Subcutaneous abdominal adipose tissue (tissue), 5 donors: ENCODE results near the gene INPPL1.

Experiments used
- H3K27ac ChIP-seq: one replicate; pipeline ENCODE4 v1.7.0; 2013; ENCODE audit warnings: low read depth, mild to moderate bottlenecking, inconsistent platforms, low read length, moderate library complexity
- H3K27me3 ChIP-seq, 5 donors: one replicate each; pipeline ENCODE4 v1.7.0; 2013; ENCODE audit warnings: low read length in 5 of 5, inconsistent platforms in 1 of 5; ENCODE audit not compliant: control insufficient read depth in 5 of 5, insufficient read depth in 4 of 5
- H3K36me3 ChIP-seq, 5 donors: one replicate each; pipeline ENCODE4 v1.7.0; 2013; ENCODE audit warnings: low read length in 5 of 5; ENCODE audit not compliant: control insufficient read depth in 5 of 5, insufficient read depth in 5 of 5
- H3K4me1 ChIP-seq, 5 donors: one replicate each; pipeline ENCODE4 v1.7.0; 2013; ENCODE audit warnings: low read length in 5 of 5, mild to moderate bottlenecking in 3 of 5, moderate library complexity in 1 of 5; ENCODE audit not compliant: control insufficient read depth in 5 of 5, insufficient read depth in 5 of 5
- H3K4me3 ChIP-seq, 5 donors: one replicate each; pipeline ENCODE4 v1.7.0; 2013; ENCODE audit warnings: low read length in 5 of 5, low read depth in 1 of 5
- H3K9ac ChIP-seq, 5 donors: one replicate each; pipeline ENCODE4 v1.7.0; 2013; ENCODE audit warnings: low read length in 5 of 5, mild to moderate bottlenecking in 4 of 5, moderate library complexity in 3 of 5
- H3K9me3 ChIP-seq, 5 donors: one replicate each; pipeline ENCODE4 v1.7.0; 2013; ENCODE audit warnings: low read length in 5 of 5; ENCODE audit not compliant: control insufficient read depth in 5 of 5
- donor health status: healthy.
- donor health status: healthy.
- donor health status: healthy.
- donor health status: healthy.
- donor health status: healthy.

The INPPL1 gene

GRCh38 chr11:72216638-72217037 is 7.9 kb upstream of the INPPL1 start, which contains the start of gene FOLR2:
TSS of gene FOLR2 (plus strand) at chr11:72216794. CDS start at chr11:72218585, 1,791 bp downstream.
- H3K27ac ChIP-seq: no peak within 1 kb of the TSS

GRCh38 chr11:72217841-72218240 is 6.7 kb upstream of the INPPL1 start:
- H3K27me3 ChIP-seq: no peaks in the 10 kb centered on the region
- H3K4me1 ChIP-seq: peaks cover 5 to 27% (median 14%) of the 10 kb centered on the region in 5 donors
- peak overlapping the region in 2 of 5 donors; percentile 23 to 62 for H3K9ac ChIP-seq
- no peak overlapping the region for H3K27ac ChIP-seq
- peak overlapping the region in 4 of 5 donors; percentile 32 to 66 (median 47) for H3K4me3 ChIP-seq
- no peaks in the 10 kb centered on the region for H3K36me3 ChIP-seq
- no peaks in the 10 kb centered on the region for H3K9me3 ChIP-seq

More at GRCh38 chr11:72216638-72217037, 7.9 kb upstream of the INPPL1 start, which contains the start of gene FOLR2:
- Histone ChIP-seq H3K27me3 (no peaks in the 10 kb centered on the region), H3K9ac (peak within 1 kb of the TSS in 1 of 5 donors; percentile 62), H3K4me3 (peak within 1 kb of the TSS; percentile 30 to 66 (median 54)), H3K9me3 (no peaks in the 10 kb centered on the region), H3K36me3 (no peaks in the 10 kb centered on the region), H3K4me1 (peaks cover 0 to 15% (median 1%) of the 10 kb centered on the region in 5 donors)

- peak overlapping the region in 2 of 5 donors; percentile 23 to 62 for H3K9ac ChIP-seq
- H3K9me3 ChIP-seq: no peaks in the 10 kb centered on the region
- H3K36me3 ChIP-seq: no peaks in the 10 kb centered on the region
- H3K4me1 ChIP-seq: peaks cover 5 to 29% (median 15%) of the 10 kb centered on the region in 5 donors
- H3K4me3 ChIP-seq: peak overlapping the region in 4 of 5 donors; percentile 32 to 66 (median 47)
- H3K27ac ChIP-seq: no peak overlapping the region
- H3K27me3 ChIP-seq: no peaks in the 10 kb centered on the region
Observed at GRCh38 chr11:72218251-72218745, 6.3 kb upstream of the INPPL1 start.

GRCh38 chr11:72220696-72221363 is 3.7 kb upstream of the INPPL1 start:
- Histone ChIP-seq H3K9me3 (no peaks in the 10 kb centered on the region), H3K27me3 (no peaks in the 10 kb centered on the region), H3K9ac (no peak overlapping the region), H3K4me3 (peak overlapping the region in 1 of 5 donors; percentile 35), H3K36me3 (no peaks in the 10 kb centered on the region), H3K4me1 (peaks cover 8 to 44% (median 27%) of the 10 kb centered on the region in 5 donors), H3K27ac (no peak overlapping the region)

- Histone ChIP-seq H3K4me1 (peaks cover 8 to 50% (median 30%) of the 10 kb centered on the region in 5 donors), H3K27me3 (no peaks in the 10 kb centered on the region), H3K27ac (peak overlapping the region; percentile 24), H3K9me3 (no peaks in the 10 kb centered on the region), H3K36me3 (peaks cover 0 to 2% (median 0%) of the 10 kb centered on the region in 5 donors), H3K4me3 (peak overlapping the region in 1 of 5 donors; percentile 35), H3K9ac (no peak overlapping the region)
Observed at GRCh38 chr11:72221386-72222075, 3.0 kb upstream of the INPPL1 start.

- H3K4me3 ChIP-seq: peak overlapping the region; percentile 71 to 90 (median 76)
- H3K36me3 ChIP-seq: peaks cover 0 to 10% (median 2%) of the 10 kb centered on the region in 5 donors
- H3K27me3 ChIP-seq: no peaks in the 10 kb centered on the region
- no peaks in the 10 kb centered on the region for H3K9me3 ChIP-seq
- H3K9ac ChIP-seq: peak overlapping the region; percentile 10 to 81 (median 53)
- H3K27ac ChIP-seq: peak overlapping the region; percentile 89
- H3K4me1 ChIP-seq: peaks cover 8 to 51% (median 36%) of the 10 kb centered on the region in 5 donors
Observed at GRCh38 chr11:72222106-72222891, 2.3 kb upstream of the INPPL1 start.

GRCh38 chr11:72222907-72223614 is 1.5 kb upstream of the INPPL1 start:
- H3K9me3 ChIP-seq: no peaks in the 10 kb centered on the region
- peak overlapping the region; percentile 10 to 88 (median 81) for H3K9ac ChIP-seq
- peak overlapping the region; percentile 89 for H3K27ac ChIP-seq
- H3K36me3 ChIP-seq: peaks cover 0 to 14% (median 6%) of the 10 kb centered on the region in 5 donors
- no peaks in the 10 kb centered on the region for H3K27me3 ChIP-seq
- peak overlapping the region; percentile 71 to 90 (median 76) for H3K4me3 ChIP-seq
- H3K4me1 ChIP-seq: peaks cover 8 to 56% (median 40%) of the 10 kb centered on the region in 5 donors

GRCh38 chr11:72223615-72224563 is 678 bp upstream of the INPPL1 start:
- H3K27ac ChIP-seq: peak overlapping the region; percentile 89
- peaks cover 8 to 52% (median 42%) of the 10 kb centered on the region in 5 donors for H3K4me1 ChIP-seq
- peak overlapping the region; percentile 38 to 91 (median 88) for H3K9ac ChIP-seq

More at GRCh38 chr11:72223615-72224563, 678 bp upstream of the INPPL1 start:
- Histone ChIP-seq H3K27me3 (no peaks in the 10 kb centered on the region), H3K4me3 (peak overlapping the region; percentile 83 to 95 (median 89)), H3K36me3 (peaks cover 0 to 22% (median 14%) of the 10 kb centered on the region in 5 donors), H3K9me3 (no peaks in the 10 kb centered on the region)
